KMS-11 (cell line): Measurements from ENCODE around the gene GPR26.
"Not testable (repeated sequence)": the region's sequence is repeated elsewhere in the genome, so short reads cannot be mapped to it uniquely, and the experiment has no call there.

Experiments
- H2AFZ ChIP-seq: fragments of 200-600 bp; sonication (generic); 2 replicates; pipeline ENCODE4 v1.6.1; 2016; ENCODE audit warnings: antibody characterized with exemption, mixed run types, low read depth
- H3K27ac ChIP-seq: fragments of 200-600 bp; sonication (generic); 2 replicates; pipeline ENCODE4 v1.6.1; 2016; ENCODE audit warnings: mild to moderate bottlenecking, mixed run types
- H3K27me3 ChIP-seq: fragments of 200-600 bp; sonication (generic); 2 replicates; pipeline ENCODE4 v1.6.1; 2017; ENCODE audit warnings: mild to moderate bottlenecking, low read depth, mixed run types, moderate library complexity; ENCODE audit not compliant: insufficient read depth
- H3K36me3 ChIP-seq: fragments of 200-600 bp; sonication (generic); 2 replicates; pipeline ENCODE4 v1.6.1; 2017; ENCODE audit warnings: mild to moderate bottlenecking, mixed run types; ENCODE audit not compliant: insufficient read depth
- H3K4me1 ChIP-seq: fragments of 200-600 bp; sonication (generic); 2 replicates; pipeline ENCODE4 v1.6.1; 2016; ENCODE audit warnings: mild to moderate bottlenecking, low read depth, mixed run types; ENCODE audit not compliant: poor library complexity, severe bottlenecking
- H3K4me2 ChIP-seq: fragments of 200-600 bp; sonication (generic); 2 replicates; pipeline ENCODE4 v1.7.0; 2016; ENCODE audit warnings: mild to moderate bottlenecking, mixed run types
- H3K4me3 ChIP-seq: fragments of 200-600 bp; sonication (generic); IDR thresholded peaks from 2 replicates; pipeline ENCODE4 v1.6.1; 2017; ENCODE audit warnings: low read depth, low read length, mixed read lengths; ENCODE audit not compliant: insufficient read depth
- H3K79me2 ChIP-seq: fragments of 200-600 bp; sonication (generic); 2 replicates; pipeline ENCODE4 v1.6.1; 2016; ENCODE audit warnings: low read depth, mixed run types; ENCODE audit not compliant: insufficient read depth
- H3K9ac ChIP-seq: fragments of 200-600 bp; sonication (generic); 2 replicates; pipeline ENCODE4 v1.6.1; 2016; ENCODE audit warnings: mild to moderate bottlenecking, mixed run types
- H4K20me1 ChIP-seq: fragments of 200-600 bp; sonication (generic); 2 replicates; pipeline ENCODE4 v1.6.1; 2016; ENCODE audit warnings: mild to moderate bottlenecking, mixed run types; ENCODE audit not compliant: insufficient read depth
- CTCF ChIP-seq: fragments of 200-600 bp; sonication (generic); conservative IDR thresholded peaks from 2 replicates; pipeline ENCODE4 v1.6.1; 2017; ENCODE audit warnings: low read depth, mild to moderate bottlenecking, antibody characterized with exemption, low read length, moderate library complexity, mixed read lengths

GPR26 gene

DNA sequence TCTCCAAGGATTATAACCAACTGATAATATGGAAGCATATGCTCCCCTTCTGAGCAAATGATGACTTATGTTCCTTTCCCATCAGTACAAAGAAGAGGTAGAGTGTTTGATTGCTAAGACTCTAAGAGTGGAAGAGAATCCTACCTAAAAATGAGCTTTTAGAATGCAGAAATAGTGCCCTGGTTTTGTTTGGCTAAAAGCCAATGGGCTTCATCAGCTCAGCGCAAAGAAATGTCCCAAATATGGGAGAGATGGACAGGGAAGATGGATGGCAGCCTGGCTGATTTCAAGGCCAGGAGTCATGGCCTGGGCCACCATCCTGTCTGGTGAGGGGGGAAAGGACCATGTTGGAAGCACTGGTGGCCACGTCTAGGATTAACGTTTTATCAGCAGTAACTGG lies 60.2 kb downstream of the GPR26 start:
- Histone ChIP-seq H3K27me3 (no peaks in the 10 kb centered on the region), H3K36me3 (no peaks in the 10 kb centered on the region), H3K4me3 (no peak overlapping the region), H3K27ac (no peak overlapping the region), H3K9ac (no peak overlapping the region), H3K4me1 (no peaks in the 10 kb centered on the region), H3K4me2 (no peak overlapping the region), H3K79me2 (no peaks in the 10 kb centered on the region), H4K20me1 (no peaks in the 10 kb centered on the region), H2AFZ (no peak overlapping the region)
- no peak for TF ChIP-seq CTCF

DNA sequence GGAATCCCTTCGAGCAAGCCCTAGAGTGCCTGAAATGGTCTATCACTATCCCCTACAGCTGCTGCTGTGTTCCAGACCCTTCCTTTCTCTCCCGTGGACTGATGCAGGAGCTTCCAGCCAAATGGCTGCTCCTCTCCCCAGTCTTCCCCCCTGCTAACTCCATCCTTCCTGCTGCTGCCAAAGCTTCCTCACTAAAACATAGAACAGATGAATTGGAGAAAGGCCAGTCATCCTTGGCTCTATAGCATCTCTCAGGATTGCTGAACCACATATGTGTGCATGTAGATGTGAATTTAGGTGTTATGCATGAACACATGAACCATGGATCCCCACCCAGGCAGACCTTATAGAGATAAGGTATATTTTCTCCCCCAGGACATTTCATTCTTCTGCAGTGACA lies 60.7 kb downstream of the GPR26 start:
- no peak overlapping the region for H3K4me2 ChIP-seq
- no peaks in the 10 kb centered on the region for H3K36me3 ChIP-seq
- no peak overlapping the region for H3K9ac ChIP-seq
- H3K27ac ChIP-seq = no peak overlapping the region
- H3K27me3 ChIP-seq = no peaks in the 10 kb centered on the region
- H3K4me3 ChIP-seq = no peak overlapping the region
- H4K20me1 ChIP-seq = no peaks in the 10 kb centered on the region
- no peaks in the 10 kb centered on the region for H3K79me2 ChIP-seq
- H3K4me1 ChIP-seq = no peaks in the 10 kb centered on the region
- TF ChIP-seq CTCF = no peak
- H2AFZ ChIP-seq = no peak overlapping the region

DNA sequence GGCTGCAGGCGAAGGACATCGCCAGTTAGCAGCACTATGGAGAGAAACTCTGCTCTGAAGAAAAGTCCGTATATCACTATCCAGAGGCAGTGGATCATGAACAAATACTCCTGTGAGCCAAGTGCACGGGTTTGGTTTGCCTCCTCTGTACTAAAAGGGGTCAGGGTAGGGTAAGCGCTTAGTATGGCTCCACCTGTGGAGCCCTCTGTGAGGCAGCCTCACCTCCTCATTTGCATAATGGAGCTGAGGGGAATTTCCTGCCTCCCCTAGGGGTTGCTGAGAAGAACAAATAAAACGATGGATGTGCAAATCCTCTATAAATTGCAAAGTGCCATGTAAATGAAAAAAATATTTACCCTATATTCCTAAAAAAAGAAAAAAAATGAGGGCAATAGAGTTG lies 63.4 kb downstream of the GPR26 start:
- H2AFZ ChIP-seq = no peak overlapping the region
- H3K27me3 ChIP-seq = no peaks in the 10 kb centered on the region
- no peak overlapping the region for H3K4me3 ChIP-seq
- no peaks in the 10 kb centered on the region for H4K20me1 ChIP-seq
- no peak overlapping the region for H3K27ac ChIP-seq
- no peak overlapping the region for H3K9ac ChIP-seq
- no peaks in the 10 kb centered on the region for H3K4me1 ChIP-seq
- H3K79me2 ChIP-seq = no peaks in the 10 kb centered on the region
- no peaks in the 10 kb centered on the region for H3K36me3 ChIP-seq
- TF ChIP-seq CTCF = no peak
- no peak overlapping the region for H3K4me2 ChIP-seq

DNA sequence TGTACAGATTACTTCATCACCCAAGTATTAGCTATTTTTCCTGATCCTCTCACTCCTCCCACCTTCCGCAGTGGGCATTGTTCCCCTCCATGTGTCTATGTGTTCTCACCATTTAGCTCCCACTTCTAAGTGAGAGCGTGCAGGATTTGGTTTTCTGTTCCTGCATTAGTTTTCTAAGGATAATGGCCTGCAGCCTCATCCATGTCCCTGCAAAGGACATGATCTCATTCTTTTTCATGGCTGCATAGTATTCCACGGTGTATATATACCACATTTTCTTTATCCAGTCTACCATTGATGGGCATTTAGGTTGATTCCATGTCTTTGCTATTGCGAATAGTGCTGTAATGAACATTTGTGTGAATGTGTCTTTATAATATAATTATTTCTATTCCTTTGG lies 70.8 kb downstream of the GPR26 start:
- not testable (repeated sequence) for H3K4me3 ChIP-seq

GRCh38 chr10:123741146-123741545 lies 75.0 kb downstream of the GPR26 start:
- H2AFZ ChIP-seq = no peak overlapping the region
- H3K36me3 ChIP-seq = no peaks in the 10 kb centered on the region
- no peak overlapping the region for H3K4me3 ChIP-seq
- no peak overlapping the region for H3K27ac ChIP-seq
- H4K20me1 ChIP-seq = no peaks in the 10 kb centered on the region
- no peak overlapping the region for H3K4me2 ChIP-seq
- no peaks in the 10 kb centered on the region for H3K79me2 ChIP-seq
- no peak for TF ChIP-seq CTCF
- H3K27me3 ChIP-seq = no peaks in the 10 kb centered on the region
- no peaks in the 10 kb centered on the region for H3K4me1 ChIP-seq
- H3K9ac ChIP-seq = no peak overlapping the region

More for the DNA sequence above, 70.8 kb downstream of the GPR26 start:
- not testable (repeated sequence) for H3K9ac ChIP-seq, H3K4me1 ChIP-seq, H3K27ac ChIP-seq, H3K36me3 ChIP-seq, H4K20me1 ChIP-seq, H2AFZ ChIP-seq, H3K27me3 ChIP-seq, H3K4me2 ChIP-seq, H3K79me2 ChIP-seq
